Testis (tissue), 2 donors: ENCODE data around the gene AIG1.

Experiments
- POLR2A ChIP-seq: fragments of 450-650 bp; IDR thresholded peaks from one replicate; pipeline ENCODE4 v1.6.1; 2017; ENCODE audit warnings: antibody characterized with exemption, mild to moderate bottlenecking, moderate library complexity
- TF ChIP-seq, protein P1 (sequence below), 3 experiments: fragments of 450-650 bp in 2 of 3; fragments of 200-600 bp in 1 of 3; sonication (generic) in 1 of 3; IDR thresholded peaks; one replicate each; pipeline ENCODE4 v1.5.1; 2016 to 2019; ENCODE audit warnings: antibody characterized with exemption in 3 of 3, mild to moderate bottlenecking in 2 of 3, moderate library complexity in 1 of 3

DNA sequence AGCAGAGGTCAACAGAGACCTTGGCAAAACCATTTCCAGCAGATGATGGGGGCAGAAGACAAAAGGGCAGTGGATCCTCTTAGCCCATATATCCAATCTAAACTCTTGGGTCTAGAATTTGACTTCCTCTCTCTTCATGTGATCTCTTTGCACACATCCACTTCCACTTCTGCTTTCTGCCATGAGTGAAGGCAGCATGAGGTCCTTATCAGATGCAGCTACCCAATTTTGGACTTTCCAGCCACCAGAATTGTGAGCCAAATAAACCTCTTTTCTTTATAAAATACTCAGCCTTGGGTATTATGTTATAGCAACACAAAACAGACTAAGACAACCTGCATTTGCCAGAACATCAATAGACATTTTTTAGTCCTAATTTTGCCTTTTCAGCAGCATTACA is 198.3 kb downstream of the AIG1 start:
- TF ChIP-seq, protein P1, sequence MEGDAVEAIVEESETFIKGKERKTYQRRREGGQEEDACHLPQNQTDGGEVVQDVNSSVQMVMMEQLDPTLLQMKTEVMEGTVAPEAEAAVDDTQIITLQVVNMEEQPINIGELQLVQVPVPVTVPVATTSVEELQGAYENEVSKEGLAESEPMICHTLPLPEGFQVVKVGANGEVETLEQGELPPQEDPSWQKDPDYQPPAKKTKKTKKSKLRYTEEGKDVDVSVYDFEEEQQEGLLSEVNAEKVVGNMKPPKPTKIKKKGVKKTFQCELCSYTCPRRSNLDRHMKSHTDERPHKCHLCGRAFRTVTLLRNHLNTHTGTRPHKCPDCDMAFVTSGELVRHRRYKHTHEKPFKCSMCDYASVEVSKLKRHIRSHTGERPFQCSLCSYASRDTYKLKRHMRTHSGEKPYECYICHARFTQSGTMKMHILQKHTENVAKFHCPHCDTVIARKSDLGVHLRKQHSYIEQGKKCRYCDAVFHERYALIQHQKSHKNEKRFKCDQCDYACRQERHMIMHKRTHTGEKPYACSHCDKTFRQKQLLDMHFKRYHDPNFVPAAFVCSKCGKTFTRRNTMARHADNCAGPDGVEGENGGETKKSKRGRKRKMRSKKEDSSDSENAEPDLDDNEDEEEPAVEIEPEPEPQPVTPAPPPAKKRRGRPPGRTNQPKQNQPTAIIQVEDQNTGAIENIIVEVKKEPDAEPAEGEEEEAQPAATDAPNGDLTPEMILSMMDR (IDR thresholded peaks at IDR 0.05), result no peak
- no peak for TF ChIP-seq POLR2A
